DND-41 (cell line): Measurements from ENCODE around the gene DCLRE1C.
"Not testable (repeated sequence)": the region's sequence is repeated elsewhere in the genome, so short reads cannot be mapped to it uniquely, and the experiment has no call there.

ENCODE experiments used
- ATAC-seq: fragments of 200-7000 bp; cut with Tn5 transposase; 3 replicates; pipeline ENCODE4 v1.9.1; 2021; ENCODE audit warnings: low read depth; ENCODE audit not compliant: insufficient read depth
- DNase-seq: peaks from one replicate; pipeline ENCODE4 v3.0.0-alpha.2; 2020
- H2AFZ ChIP-seq: 2 replicates; pipeline ENCODE4 v1.6.0; 2012; ENCODE audit warnings: low read depth, low read length
- H3K27ac ChIP-seq: 2 replicates; pipeline ENCODE4 v1.5.1; 2012; ENCODE audit warnings: low read length, inconsistent platforms
- H3K27me3 ChIP-seq: fragments of 200-600 bp; sonication (generic); 2 replicates; pipeline ENCODE4 v1.6.0; 2012; ENCODE audit warnings: low read length, mild to moderate bottlenecking, inconsistent platforms; ENCODE audit not compliant: insufficient read depth, poor library complexity
- H3K36me3 ChIP-seq: 2 replicates; pipeline ENCODE4 v1.5.1; 2012; ENCODE audit warnings: low read length, inconsistent platforms; ENCODE audit not compliant: insufficient read depth
- H3K4me1 ChIP-seq: 2 replicates; pipeline ENCODE4 v1.5.1; 2012; ENCODE audit warnings: mild to moderate bottlenecking, low read length; ENCODE audit not compliant: insufficient read depth
- H3K4me2 ChIP-seq: 2 replicates; pipeline ENCODE4 v1.6.0; 2012; ENCODE audit warnings: mild to moderate bottlenecking, moderate library complexity, low read length, inconsistent platforms; ENCODE audit not compliant: insufficient read depth
- H3K4me3 ChIP-seq, 2 experiments: fragments of 200-600 bp in 1 of 2; shearing (Covaris generic) in 1 of 2; 2 replicates each; pipeline ENCODE4 v1.5.1; 2012 to 2016; ENCODE audit warnings: inconsistent platforms in 2 of 2, low read length in 2 of 2, mild to moderate bottlenecking in 2 of 2, low read depth in 1 of 2, moderate library complexity in 1 of 2
- H3K79me2 ChIP-seq: 2 replicates; pipeline ENCODE4 v1.6.0; 2012; ENCODE audit warnings: low read length, inconsistent platforms; ENCODE audit not compliant: insufficient read depth
- H3K9ac ChIP-seq: 2 replicates; pipeline ENCODE4 v1.6.0; 2012; ENCODE audit warnings: low read depth, mild to moderate bottlenecking, inconsistent platforms, low read length, moderate library complexity
- H3K9me3 ChIP-seq: 2 replicates; pipeline ENCODE4 v1.5.1; 2012; ENCODE audit warnings: low read length, moderate library complexity, mild to moderate bottlenecking, inconsistent platforms; ENCODE audit not compliant: insufficient read depth, severe bottlenecking
- H4K20me1 ChIP-seq: 2 replicates; pipeline ENCODE4 v1.6.0; 2012; ENCODE audit warnings: low read length; ENCODE audit not compliant: insufficient read depth
- CTCF ChIP-seq: IDR thresholded peaks from 2 replicates; pipeline ENCODE4 v1.5.1; 2012; ENCODE audit warnings: borderline replicate concordance, low read length, moderate library complexity, mild to moderate bottlenecking; ENCODE audit not compliant: poor library complexity, severe bottlenecking; ENCODE audit errors: extremely low read depth
- EZH2 ChIP-seq: IDR thresholded peaks from 3 replicates; pipeline ENCODE4 v1.6.1; 2012; ENCODE audit warnings: borderline replicate concordance, low read depth, mild to moderate bottlenecking, moderate library complexity, low read length, inconsistent platforms; ENCODE audit not compliant: severe bottlenecking

Gene DCLRE1C

GRCh38 chr10:14952851-14953423 is 959 bp downstream of the DCLRE1C start:
- Histone ChIP-seq H3K4me2 (peak overlapping the region; percentile 81), H3K79me2 (peaks cover 69% of the 10 kb centered on the region), H4K20me1 (peaks cover 16% of the 10 kb centered on the region), H2AFZ (peak overlapping the region; percentile 82), H3K9me3 (no peaks in the 10 kb centered on the region), H3K4me1 (peaks cover 46% of the 10 kb centered on the region), H3K36me3 (peaks cover 38% of the 10 kb centered on the region), H3K27me3 (no peaks in the 10 kb centered on the region), H3K9ac (peak overlapping the region; percentile 84), H3K4me3 (peak overlapping the region; percentile 64 to 78), H3K27ac (peak overlapping the region; percentile 96)
- DNase-seq: no peak
- peak; percentile 17 for TF ChIP-seq CTCF
- TF ChIP-seq EZH2: no peak
- ATAC-seq: no peak

- peaks cover 22% of the 10 kb centered on the region for H4K20me1 ChIP-seq
- peaks cover 81% of the 10 kb centered on the region for H3K79me2 ChIP-seq
- DNase-seq: no peak
Observed at GRCh38 chr10:14949291-14949690, 4.6 kb downstream of the DCLRE1C start.

GRCh38 chr10:14947268-14947667 is 6.6 kb downstream of the DCLRE1C start:
- H2AFZ ChIP-seq: no peak overlapping the region
- no peaks in the 10 kb centered on the region for H3K27me3 ChIP-seq
- TF ChIP-seq CTCF (no peak), EZH2 (no peak)
- H3K36me3 ChIP-seq: peaks cover 92% of the 10 kb centered on the region
- H3K4me3 ChIP-seq: no peak overlapping the region
- ATAC-seq: no peak
- H3K4me2 ChIP-seq: no peak overlapping the region
- peaks cover 23% of the 10 kb centered on the region for H3K4me1 ChIP-seq
- H3K9me3 ChIP-seq: no peaks in the 10 kb centered on the region
- DNase-seq: no peak
- H3K27ac ChIP-seq: no peak overlapping the region
- H3K9ac ChIP-seq: no peak overlapping the region
- peaks cover 22% of the 10 kb centered on the region for H4K20me1 ChIP-seq
- H3K79me2 ChIP-seq: peaks cover 66% of the 10 kb centered on the region

More at GRCh38 chr10:14949291-14949690, 4.6 kb downstream of the DCLRE1C start:
- Histone ChIP-seq H3K36me3 (peaks cover 73% of the 10 kb centered on the region), H3K4me2 (no peak overlapping the region), H3K9ac (no peak overlapping the region), H3K4me1 (peaks cover 34% of the 10 kb centered on the region), H3K4me3 (no peak overlapping the region), H3K9me3 (no peaks in the 10 kb centered on the region), H2AFZ (no peak overlapping the region), H3K27me3 (no peaks in the 10 kb centered on the region), H3K27ac (no peak overlapping the region)
- no peak for TF ChIP-seq EZH2
- TF ChIP-seq CTCF: no peak
- no peak for ATAC-seq

DNA sequence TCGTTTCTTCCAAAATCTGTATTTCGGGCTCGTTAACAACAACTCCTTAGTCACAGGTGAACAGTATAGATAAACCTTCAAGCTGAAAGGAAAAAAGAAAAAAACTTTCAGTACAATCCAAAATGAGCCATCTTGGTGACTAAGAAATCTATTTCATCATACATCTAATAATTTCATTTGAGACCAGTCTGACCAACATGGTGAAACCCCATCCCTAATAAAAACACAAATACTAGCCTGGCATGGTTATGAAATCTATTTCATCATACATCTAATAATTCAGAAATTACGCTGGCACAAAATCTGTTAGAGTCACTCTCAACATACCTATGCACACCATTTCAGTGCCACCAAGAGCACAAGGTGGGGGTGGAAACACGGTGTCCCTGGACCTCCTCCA is 8.8 kb downstream of the DCLRE1C start:
- 0 out of 2 replicates have a peak, but pooled peaks cover 4% of the 10 kb centered on the region for H3K4me1 ChIP-seq
- no peaks in the 10 kb centered on the region for H3K9me3 ChIP-seq
- H3K27ac ChIP-seq: no peak overlapping the region
- peaks cover 48% of the 10 kb centered on the region for H3K79me2 ChIP-seq
- H4K20me1 ChIP-seq: peaks cover 13% of the 10 kb centered on the region
- TF ChIP-seq EZH2: no peak
- no peak for TF ChIP-seq CTCF
- ATAC-seq (no peak), DNase-seq (no peak)
- H3K4me3 ChIP-seq: no peak overlapping the region
- H3K27me3 ChIP-seq: no peaks in the 10 kb centered on the region
- H3K4me2 ChIP-seq: no peak overlapping the region
- H2AFZ ChIP-seq: no peak overlapping the region
- no peak overlapping the region for H3K9ac ChIP-seq
- H3K36me3 ChIP-seq: peaks cover 81% of the 10 kb centered on the region

DNA sequence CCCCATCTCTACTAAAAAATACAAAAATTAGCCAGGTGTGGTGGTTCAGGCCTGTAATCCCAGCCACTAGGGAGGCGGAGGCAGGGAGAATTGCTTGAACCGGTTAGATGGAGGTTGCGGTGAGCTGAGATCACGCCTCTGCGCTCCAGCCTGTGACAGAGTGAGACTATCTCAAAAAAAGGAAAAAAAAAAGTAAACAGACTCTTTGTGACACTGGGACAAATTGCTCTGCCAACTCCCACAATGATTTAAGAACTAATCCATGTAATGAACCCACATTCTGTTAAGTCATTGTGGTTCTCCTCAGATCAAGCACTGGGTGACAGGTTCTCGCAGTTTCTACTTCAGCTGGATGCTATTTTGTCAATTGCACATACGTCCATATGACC is 11.0 kb downstream of the DCLRE1C start:
- not testable (repeated sequence) for H2AFZ ChIP-seq, H3K27me3 ChIP-seq, H4K20me1 ChIP-seq, H3K9me3 ChIP-seq, H3K9ac ChIP-seq, H3K4me3 ChIP-seq, H3K4me2 ChIP-seq, H3K27ac ChIP-seq, DNase-seq, H3K4me1 ChIP-seq, ATAC-seq
- Histone ChIP-seq H3K36me3 (peaks cover 74% of the 10 kb centered on the region), H3K79me2 (peaks cover 27% of the 10 kb centered on the region)
